GM13976 (cell line): Measurements from ENCODE around the gene CACNA1E.

Experiments used
- DNase-seq: peaks from one replicate; pipeline ENCODE4 v3.0.0; 2012; ENCODE audit warnings: low spot score
- in situ Hi-C: fragments of 300-500 bp; cut with MboI; formaldehyde crosslinking; loops from one replicate; pipeline ENCODE4 v1.12.0; 2022; ENCODE audit warnings: low sequenced_read_pairs, mixed read lengths, inconsistent platforms; ENCODE audit not compliant: unreplicated experiment
- TF ChIP-seq, protein P1 (sequence below): IDR thresholded peaks from 2 replicates; pipeline ENCODE4 v1.5.1; 2012; ENCODE audit warnings: borderline replicate concordance, mild to moderate bottlenecking; ENCODE audit not compliant: insufficient read depth; ENCODE audit errors: extremely low read depth, missing control alignments, control extremely low read depth

The CACNA1E gene

DNA sequence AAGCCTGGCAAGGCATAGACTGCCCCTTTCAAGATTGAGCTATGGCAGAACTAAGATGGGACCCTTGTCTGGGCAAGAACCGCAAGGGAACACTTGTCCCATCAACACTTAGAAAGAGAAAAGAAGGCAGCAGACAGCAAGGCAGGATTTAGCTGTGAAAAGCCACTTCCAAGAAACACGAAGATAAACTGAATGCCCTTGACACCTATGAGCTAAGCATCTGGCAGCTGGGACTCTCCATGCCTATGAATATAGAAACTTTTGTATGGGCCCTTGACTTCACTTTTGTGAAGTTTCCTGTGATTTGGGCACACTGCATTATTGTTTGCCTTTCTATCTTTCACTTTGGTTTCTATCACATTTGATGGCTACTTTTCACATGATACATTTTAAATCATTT, 24.9 kb upstream of the CACNA1E start:
- TF ChIP-seq, protein P1, sequence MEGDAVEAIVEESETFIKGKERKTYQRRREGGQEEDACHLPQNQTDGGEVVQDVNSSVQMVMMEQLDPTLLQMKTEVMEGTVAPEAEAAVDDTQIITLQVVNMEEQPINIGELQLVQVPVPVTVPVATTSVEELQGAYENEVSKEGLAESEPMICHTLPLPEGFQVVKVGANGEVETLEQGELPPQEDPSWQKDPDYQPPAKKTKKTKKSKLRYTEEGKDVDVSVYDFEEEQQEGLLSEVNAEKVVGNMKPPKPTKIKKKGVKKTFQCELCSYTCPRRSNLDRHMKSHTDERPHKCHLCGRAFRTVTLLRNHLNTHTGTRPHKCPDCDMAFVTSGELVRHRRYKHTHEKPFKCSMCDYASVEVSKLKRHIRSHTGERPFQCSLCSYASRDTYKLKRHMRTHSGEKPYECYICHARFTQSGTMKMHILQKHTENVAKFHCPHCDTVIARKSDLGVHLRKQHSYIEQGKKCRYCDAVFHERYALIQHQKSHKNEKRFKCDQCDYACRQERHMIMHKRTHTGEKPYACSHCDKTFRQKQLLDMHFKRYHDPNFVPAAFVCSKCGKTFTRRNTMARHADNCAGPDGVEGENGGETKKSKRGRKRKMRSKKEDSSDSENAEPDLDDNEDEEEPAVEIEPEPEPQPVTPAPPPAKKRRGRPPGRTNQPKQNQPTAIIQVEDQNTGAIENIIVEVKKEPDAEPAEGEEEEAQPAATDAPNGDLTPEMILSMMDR, result no peak
- in situ Hi-C loops, result no loop called here
- DNase-seq, result no peak

GRCh38 chr1:181459067-181459466, 24.2 kb upstream of the CACNA1E start:
- in situ Hi-C loops, result no loop called here
- DNase-seq, result no peak
- TF ChIP-seq, protein P1, result no peak

DNA sequence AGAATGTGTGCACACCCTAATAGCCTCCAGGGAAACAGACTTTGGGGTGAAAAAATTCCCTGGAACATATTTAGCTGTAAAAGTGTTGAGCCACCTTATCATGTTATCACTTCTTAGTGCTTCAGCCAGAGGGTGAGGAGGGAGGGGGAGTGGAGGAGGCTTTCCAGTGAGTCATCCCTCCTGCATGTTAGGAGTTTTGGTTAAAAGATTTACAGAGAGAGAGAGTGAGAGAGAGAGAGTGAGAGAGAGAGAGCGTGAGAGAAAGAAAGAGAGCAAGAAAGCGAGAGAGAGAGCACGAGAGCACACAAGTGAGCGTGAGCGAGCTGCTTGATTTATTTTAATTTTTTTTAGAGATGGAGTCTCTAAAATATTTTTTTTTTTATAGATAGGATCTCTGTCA, 13.5 kb upstream of the CACNA1E start:
- TF ChIP-seq, protein P1, result no peak
- no peak for DNase-seq
- in situ Hi-C loops, result loop anchor here (10.0 kb wide), 2 partner anchors 205 to 465 kb away; no protein-coding TSS in a partner anchor

DNA sequence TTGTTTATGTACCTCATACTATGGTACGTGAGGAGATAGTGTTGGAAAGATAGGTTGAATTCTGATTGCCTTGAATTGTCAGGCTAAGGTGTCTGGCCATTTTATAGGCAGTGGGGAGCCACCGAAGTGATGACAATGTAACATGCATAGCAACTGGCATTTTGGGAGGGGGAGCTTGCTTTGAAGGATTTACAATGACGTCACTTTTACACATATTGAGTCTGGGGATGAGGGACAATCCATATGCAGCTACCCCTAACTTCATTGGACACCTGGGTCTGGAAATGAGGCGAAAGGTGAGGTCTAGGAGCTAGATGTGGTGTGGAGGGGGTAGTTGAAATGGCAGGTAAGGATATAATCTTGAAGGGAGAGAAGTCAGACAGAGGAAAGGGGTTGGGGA, 7.7 kb upstream of the CACNA1E start:
- DNase-seq, result no peak
- in situ Hi-C loops, result loop anchor here (10.0 kb wide), 2 partner anchors 199 to 459 kb away; no protein-coding TSS in a partner anchor
- TF ChIP-seq, protein P1, result no peak

DNA sequence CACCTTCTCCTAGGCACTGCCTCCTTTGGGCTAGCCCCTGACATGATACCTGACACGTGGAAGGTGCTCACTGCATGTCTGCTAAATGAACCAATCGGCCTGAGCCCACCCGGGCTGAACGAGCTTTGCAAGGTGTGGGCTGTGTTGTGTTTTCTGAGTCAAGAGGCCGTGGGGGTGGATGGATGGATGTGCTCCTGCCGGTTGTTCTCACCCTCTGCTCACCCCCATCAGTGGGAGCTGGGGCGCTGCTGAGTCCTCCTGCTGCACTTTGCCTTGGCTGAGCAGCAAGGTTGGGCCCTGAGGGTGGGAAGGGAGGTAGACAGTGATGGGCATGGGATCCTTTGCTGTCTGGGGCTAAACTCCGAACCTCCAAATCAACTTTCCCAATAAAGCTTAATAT, 6.7 kb upstream of the CACNA1E start:
- TF ChIP-seq, protein P1, result no peak
- DNase-seq, result no peak
- in situ Hi-C loops, result loop anchor here (10.0 kb wide), 2 partner anchors 198 to 458 kb away; no protein-coding TSS in a partner anchor

DNA sequence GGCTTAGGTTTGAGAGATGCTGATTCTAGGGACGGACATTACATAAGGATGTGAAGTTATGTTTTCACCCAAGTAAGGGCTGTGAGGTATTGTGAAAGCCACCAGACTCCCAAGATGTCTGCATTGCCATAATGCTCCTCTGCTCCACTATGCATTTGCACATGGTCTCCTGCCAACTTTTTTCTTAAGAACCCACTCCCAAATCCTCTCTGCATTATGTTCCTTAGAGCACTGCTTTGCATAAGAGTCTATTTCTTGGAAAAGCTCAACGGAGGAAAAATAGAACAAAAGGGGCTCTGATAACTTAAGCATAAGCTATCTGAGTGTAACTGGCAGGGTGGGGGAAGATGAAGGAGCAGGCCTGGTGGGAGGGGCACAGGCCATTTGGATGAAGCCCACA, 5.0 kb upstream of the CACNA1E start:
- TF ChIP-seq, protein P1, result no peak
- in situ Hi-C loops, result loop anchor here (10.0 kb wide), 2 partner anchors 196 to 456 kb away; no protein-coding TSS in a partner anchor
- DNase-seq, result no peak

DNA sequence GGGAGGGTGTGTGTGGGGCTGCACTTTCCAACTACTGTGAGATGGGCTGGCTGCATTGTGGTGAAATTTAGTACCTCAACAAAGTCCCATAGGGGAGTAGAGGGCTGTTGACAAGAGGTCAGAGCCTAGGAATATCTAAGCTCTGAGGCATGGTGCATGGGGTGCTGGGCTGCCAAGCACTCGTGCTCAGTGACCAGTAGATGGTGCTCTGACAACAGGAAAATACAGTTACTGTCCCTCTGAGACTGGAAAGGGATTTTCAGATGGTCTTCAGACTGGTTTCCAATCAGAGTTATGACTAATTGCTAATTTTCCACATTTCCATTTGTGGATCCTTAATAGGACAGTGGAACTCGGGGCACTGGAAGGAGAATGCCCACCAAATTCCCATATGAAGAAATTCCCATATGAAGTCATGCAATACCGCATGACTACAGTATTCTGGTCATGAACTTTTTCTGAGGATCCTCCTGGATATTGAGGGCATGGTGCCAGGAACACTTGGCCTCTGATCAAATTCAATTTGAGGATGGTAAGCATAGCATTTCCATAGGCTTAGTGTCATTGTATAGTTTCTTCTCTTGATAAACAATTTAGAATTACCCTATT, 4.1 kb upstream of the CACNA1E start:
- DNase-seq, result peak; percentile 76
- in situ Hi-C loops, result loop anchor here (10.0 kb wide), 2 partner anchors 196 to 456 kb away; no protein-coding TSS in a partner anchor
- TF ChIP-seq, protein P1, result peak; percentile 92
